NK-92 treated with Interleukin-12 subunit alpha and Interleukin-12 subunit beta, amount 100 ng/mL, for 24 hours (cell line): Measurements from ENCODE around the gene MBD4.
"Not testable (repeated sequence)": the region's sequence is repeated elsewhere in the genome, so short reads cannot be mapped to it uniquely, and the experiment has no call there.

Experiments used
- DNase-seq: peaks from one replicate; lab custom pipeline; 2025; lab: John Stamatoyannopoulos, UW

MBD4 gene

GRCh38 chr3:129439817-129440617, at the start of gene MBD4, which contains the start of gene IFT122:
MBD4 (minus strand) TSS chr3:129439948; CDS start chr3:129439833, 115 bp downstream.
IFT122 (plus strand) TSS chr3:129440224; CDS start chr3:129440331, 107 bp downstream.
- DNase-seq, result peak; percentile 99

- not testable (repeated sequence) for DNase-seq
Measured at GRCh38 chr3:129489258-129489657, 49.5 kb upstream of the MBD4 start.

GRCh38 chr3:129487868-129488335, 48.2 kb upstream of the MBD4 start:
- not testable (repeated sequence) for DNase-seq

- DNase-seq, result no peak
Measured at GRCh38 chr3:129487183-129487867, 47.6 kb upstream of the MBD4 start.

GRCh38 chr3:129486664-129487035, 46.9 kb upstream of the MBD4 start:
- no peak for DNase-seq

- DNase-seq, result peak; percentile 42
Measured at GRCh38 chr3:129485721-129486663, 46.2 kb upstream of the MBD4 start.

- not testable (repeated sequence) for DNase-seq
Measured at GRCh38 chr3:129485146-129485545, 45.4 kb upstream of the MBD4 start.

GRCh38 chr3:129483870-129484269, 44.1 kb upstream of the MBD4 start:
- DNase-seq, result no peak

GRCh38 chr3:129482721-129483120, 43.0 kb upstream of the MBD4 start:
- DNase-seq, result no peak

- peak; percentile 30 for DNase-seq
Measured at GRCh38 chr3:129481766-129482332, 42.1 kb upstream of the MBD4 start.

GRCh38 chr3:129481225-129481765, 41.5 kb upstream of the MBD4 start:
- not testable (repeated sequence) for DNase-seq

- no peak for DNase-seq
Measured at GRCh38 chr3:129476586-129476985, 36.8 kb upstream of the MBD4 start.

GRCh38 chr3:129475863-129476262, 36.1 kb upstream of the MBD4 start:
- no peak for DNase-seq

- DNase-seq, result no peak
Measured at GRCh38 chr3:129474984-129475804, 35.4 kb upstream of the MBD4 start.

GRCh38 chr3:129473769-129474152, 34.0 kb upstream of the MBD4 start:
- no peak for DNase-seq

- DNase-seq, result no peak
Measured at GRCh38 chr3:129473067-129473768, 33.5 kb upstream of the MBD4 start.

- no peak for DNase-seq
Measured at GRCh38 chr3:129470861-129471260, 31.1 kb upstream of the MBD4 start.

GRCh38 chr3:129469026-129469425, 29.3 kb upstream of the MBD4 start:
- no peak for DNase-seq

GRCh38 chr3:129467932-129468331, 28.2 kb upstream of the MBD4 start:
- no peak for DNase-seq

GRCh38 chr3:129463716-129464115, 24.0 kb upstream of the MBD4 start:
- DNase-seq, result no peak
